ENCODE data around the gene RNF130.

DNA sequence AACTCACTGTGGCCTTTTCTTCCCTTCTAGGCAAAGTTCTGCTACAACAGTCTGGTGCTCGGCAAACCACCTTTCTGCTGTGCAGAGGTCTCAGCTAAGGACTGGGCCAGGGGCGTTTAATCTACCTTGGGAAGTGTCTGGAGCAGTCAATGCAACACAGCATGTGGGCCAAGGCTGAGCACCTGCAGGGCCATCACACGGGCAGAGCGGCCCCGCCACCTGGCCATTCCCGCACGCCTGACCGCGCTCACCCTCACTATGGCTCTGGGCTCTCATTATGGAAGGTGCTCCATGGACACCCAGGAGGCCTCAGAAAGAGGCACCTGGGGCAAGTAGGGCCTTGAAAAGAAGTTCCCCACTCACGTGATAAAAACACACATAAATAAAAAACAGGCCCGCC is 98.2 kb downstream of the RNF130 start:
- no peak for TF ChIP-seq POLR2A (IDR thresholded peaks at IDR 0.05; ENCODE audit: low read depth, low read length)
- no peak for TF ChIP-seq POLR2AphosphoS5 (IDR thresholded peaks at IDR 0.05; ENCODE audit: low read depth, low read length)
- TF ChIP-seq TAF1 (IDR thresholded peaks at IDR 0.05; ENCODE audit: borderline replicate concordance, low read depth, low read length) = no peak
